Mammary epithelial cell (primary cell): ENCODE results near the gene FOXP3.

Source experiments
- CTCF ChIP-seq, 2 donors: IDR thresholded peaks in 1 of 2; conservative IDR thresholded peaks in 1 of 2; 2 replicates each; pipeline ENCODE4 v1.5.1; 2011 to 2012; ENCODE audit warnings: inconsistent platforms in 2 of 2, low read length in 2 of 2, mild to moderate bottlenecking in 2 of 2, control low read depth in 1 of 2, low read depth in 1 of 2; ENCODE audit not compliant: insufficient read depth in 1 of 2; ENCODE audit errors: extremely low read depth in 1 of 2
- EZH2 ChIP-seq: IDR thresholded peaks from 2 replicates; pipeline ENCODE4 v1.6.1; 2012; ENCODE audit warnings: low read length, inconsistent platforms, borderline replicate concordance

- no peak for TF ChIP-seq CTCF (conservative IDR thresholded peaks at IDR 0.05 in 1 of 2, IDR thresholded peaks at IDR 0.05 in 1 of 2; ENCODE audit: extremely low read depth in 1 of 2, insufficient read depth in 1 of 2, low read depth in 1 of 2, low read length in 2 of 2)
- TF ChIP-seq EZH2: no peak
Measured at GRCh38 chrX:49232525-49232924, 32.0 kb downstream of the FOXP3 start.
